Neural cell (in vitro differentiated cells): ENCODE measurements around the gene ABCC5.

ENCODE experiments used
- EP300 ChIP-seq: fragments of 450-650 bp; conservative IDR thresholded peaks from 2 replicates; pipeline ENCODE4 v1.6.1; 2014; ENCODE audit warnings: antibody characterized with exemption, mild to moderate bottlenecking, moderate library complexity; ENCODE audit not compliant: poor library complexity, severe bottlenecking
- EZH2 ChIP-seq: fragments of 200-600, 300-800 bp; shearing (Covaris generic), sonication (generic); IDR thresholded peaks from 2 replicates; pipeline ENCODE4 v1.6.1; 2014; ENCODE audit warnings: antibody characterized with exemption, low read length, borderline replicate concordance, mild to moderate bottlenecking; ENCODE audit not compliant: insufficient read depth, poor library complexity, severe bottlenecking
- MXI1 ChIP-seq: fragments of 450-650 bp; conservative IDR thresholded peaks from 2 replicates; pipeline ENCODE4 v1.6.1; 2014; ENCODE audit warnings: antibody characterized with exemption, mild to moderate bottlenecking; ENCODE audit not compliant: poor library complexity, severe bottlenecking
- POLR2AphosphoS5 ChIP-seq: IDR thresholded peaks from 2 replicates; pipeline ENCODE4 v1.6.1; 2012
- RAD21 ChIP-seq: fragments of 450-650 bp; conservative IDR thresholded peaks from 2 replicates; pipeline ENCODE4 v1.6.1; 2014; ENCODE audit warnings: antibody characterized with exemption, mild to moderate bottlenecking, moderate library complexity
- SMC3 ChIP-seq: fragments of 450-650 bp; conservative IDR thresholded peaks from 2 replicates; pipeline ENCODE4 v1.6.1; 2014; ENCODE audit warnings: antibody characterized with exemption, mild to moderate bottlenecking, moderate library complexity; ENCODE audit not compliant: poor library complexity
- TAF1 ChIP-seq: IDR thresholded peaks from 2 replicates; pipeline ENCODE4 v1.6.1; 2012; ENCODE audit warnings: low read depth
- TF ChIP-seq, protein P1 (sequence below): fragments of 450-650 bp; IDR thresholded peaks from 2 replicates; pipeline ENCODE4 v1.5.1; 2014; ENCODE audit warnings: antibody characterized with exemption, mild to moderate bottlenecking, moderate library complexity; ENCODE audit not compliant: poor library complexity, severe bottlenecking
- TF ChIP-seq, protein P2 (sequence below): IDR thresholded peaks from 2 replicates; pipeline ENCODE4 v1.6.1; 2012; ENCODE audit warnings: borderline replicate concordance

DNA sequence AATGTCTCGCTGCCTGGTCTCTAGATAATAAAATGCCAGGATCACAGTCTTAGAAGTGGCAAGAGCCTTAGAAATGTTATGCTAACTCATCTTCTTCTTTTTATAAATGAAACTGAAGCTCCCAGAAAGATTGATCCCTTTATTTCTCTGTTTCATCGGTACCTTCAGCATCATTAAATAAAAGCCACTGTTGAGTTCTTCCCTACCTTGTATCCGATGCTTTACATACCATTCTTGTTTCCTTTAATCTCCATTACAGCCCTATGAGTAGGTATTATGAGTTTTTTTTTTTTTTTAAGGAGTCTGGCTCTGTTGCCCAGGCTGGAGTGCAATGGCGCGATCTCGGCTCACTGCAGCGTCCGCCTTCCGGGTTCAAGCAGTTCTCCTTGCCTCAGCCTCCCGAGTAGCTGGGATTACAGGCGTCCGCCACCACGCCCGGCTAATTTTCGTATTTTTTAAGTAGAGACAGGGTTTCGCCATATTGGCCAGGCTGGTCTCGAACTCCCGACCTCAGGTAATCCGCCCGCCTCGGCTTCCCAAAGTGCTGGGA is 815 bp upstream of the ABCC5 start:
- TF ChIP-seq, protein P1, sequence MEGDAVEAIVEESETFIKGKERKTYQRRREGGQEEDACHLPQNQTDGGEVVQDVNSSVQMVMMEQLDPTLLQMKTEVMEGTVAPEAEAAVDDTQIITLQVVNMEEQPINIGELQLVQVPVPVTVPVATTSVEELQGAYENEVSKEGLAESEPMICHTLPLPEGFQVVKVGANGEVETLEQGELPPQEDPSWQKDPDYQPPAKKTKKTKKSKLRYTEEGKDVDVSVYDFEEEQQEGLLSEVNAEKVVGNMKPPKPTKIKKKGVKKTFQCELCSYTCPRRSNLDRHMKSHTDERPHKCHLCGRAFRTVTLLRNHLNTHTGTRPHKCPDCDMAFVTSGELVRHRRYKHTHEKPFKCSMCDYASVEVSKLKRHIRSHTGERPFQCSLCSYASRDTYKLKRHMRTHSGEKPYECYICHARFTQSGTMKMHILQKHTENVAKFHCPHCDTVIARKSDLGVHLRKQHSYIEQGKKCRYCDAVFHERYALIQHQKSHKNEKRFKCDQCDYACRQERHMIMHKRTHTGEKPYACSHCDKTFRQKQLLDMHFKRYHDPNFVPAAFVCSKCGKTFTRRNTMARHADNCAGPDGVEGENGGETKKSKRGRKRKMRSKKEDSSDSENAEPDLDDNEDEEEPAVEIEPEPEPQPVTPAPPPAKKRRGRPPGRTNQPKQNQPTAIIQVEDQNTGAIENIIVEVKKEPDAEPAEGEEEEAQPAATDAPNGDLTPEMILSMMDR = no peak
- TF ChIP-seq TAF1 = no peak
- no peak for TF ChIP-seq POLR2AphosphoS5
- no peak for TF ChIP-seq EP300
- TF ChIP-seq, protein P2, sequence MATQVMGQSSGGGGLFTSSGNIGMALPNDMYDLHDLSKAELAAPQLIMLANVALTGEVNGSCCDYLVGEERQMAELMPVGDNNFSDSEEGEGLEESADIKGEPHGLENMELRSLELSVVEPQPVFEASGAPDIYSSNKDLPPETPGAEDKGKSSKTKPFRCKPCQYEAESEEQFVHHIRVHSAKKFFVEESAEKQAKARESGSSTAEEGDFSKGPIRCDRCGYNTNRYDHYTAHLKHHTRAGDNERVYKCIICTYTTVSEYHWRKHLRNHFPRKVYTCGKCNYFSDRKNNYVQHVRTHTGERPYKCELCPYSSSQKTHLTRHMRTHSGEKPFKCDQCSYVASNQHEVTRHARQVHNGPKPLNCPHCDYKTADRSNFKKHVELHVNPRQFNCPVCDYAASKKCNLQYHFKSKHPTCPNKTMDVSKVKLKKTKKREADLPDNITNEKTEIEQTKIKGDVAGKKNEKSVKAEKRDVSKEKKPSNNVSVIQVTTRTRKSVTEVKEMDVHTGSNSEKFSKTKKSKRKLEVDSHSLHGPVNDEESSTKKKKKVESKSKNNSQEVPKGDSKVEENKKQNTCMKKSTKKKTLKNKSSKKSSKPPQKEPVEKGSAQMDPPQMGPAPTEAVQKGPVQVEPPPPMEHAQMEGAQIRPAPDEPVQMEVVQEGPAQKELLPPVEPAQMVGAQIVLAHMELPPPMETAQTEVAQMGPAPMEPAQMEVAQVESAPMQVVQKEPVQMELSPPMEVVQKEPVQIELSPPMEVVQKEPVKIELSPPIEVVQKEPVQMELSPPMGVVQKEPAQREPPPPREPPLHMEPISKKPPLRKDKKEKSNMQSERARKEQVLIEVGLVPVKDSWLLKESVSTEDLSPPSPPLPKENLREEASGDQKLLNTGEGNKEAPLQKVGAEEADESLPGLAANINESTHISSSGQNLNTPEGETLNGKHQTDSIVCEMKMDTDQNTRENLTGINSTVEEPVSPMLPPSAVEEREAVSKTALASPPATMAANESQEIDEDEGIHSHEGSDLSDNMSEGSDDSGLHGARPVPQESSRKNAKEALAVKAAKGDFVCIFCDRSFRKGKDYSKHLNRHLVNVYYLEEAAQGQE = no peak
- TF ChIP-seq EZH2 = no peak
- TF ChIP-seq RAD21 = no peak
- no peak for TF ChIP-seq MXI1
- no peak for TF ChIP-seq SMC3
